Measurements from ENCODE around the gene KCNK2.

The KCNK2 gene

DNA sequence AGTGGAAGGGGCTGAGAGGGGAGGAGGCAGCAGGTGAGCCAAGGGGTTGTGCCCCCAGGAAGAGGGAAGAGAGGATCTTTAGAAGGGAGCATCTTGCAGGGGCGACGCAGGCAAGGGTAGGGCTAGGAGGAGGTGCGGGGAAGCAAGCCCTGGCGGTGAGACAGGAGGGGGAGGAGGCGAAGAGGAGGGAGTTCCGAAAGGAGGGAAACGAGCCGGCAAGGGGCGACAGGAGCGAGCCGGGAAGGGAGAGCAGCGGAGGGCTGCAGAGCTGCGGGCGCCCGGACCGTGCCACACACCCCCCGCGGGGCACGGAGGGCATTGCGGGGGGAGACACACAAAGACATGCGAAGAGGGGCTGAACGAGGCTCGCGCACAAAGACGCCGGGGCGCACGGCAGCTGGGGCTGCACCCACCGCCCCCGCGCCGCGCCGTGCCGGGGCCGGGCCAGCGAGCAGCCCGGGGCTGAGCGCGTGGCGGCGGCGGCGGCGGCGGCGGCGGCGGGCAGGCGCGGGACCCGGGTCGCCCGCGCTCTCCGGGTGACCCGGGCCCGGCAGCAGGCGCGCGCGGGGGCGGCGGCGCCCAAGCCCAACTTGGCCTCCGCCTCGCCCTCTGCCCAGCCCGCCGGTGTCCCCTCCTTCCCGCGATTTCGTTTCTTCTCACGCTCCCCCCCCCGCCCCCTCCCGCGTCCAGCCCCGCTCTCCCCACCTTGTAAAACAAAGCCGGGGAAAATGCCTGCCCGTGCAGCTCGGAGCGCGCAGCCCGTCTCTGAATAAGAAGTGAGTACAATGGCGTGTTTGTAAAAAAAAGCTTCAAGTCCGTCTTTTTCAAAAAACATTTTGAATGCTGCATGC is at the start of gene KCNK2:
Gene KCNK2, plus strand, starts transcription at position 206 of the 851 bp plus-strand sequence. CDS start 649 bp downstream, outside the sequence.
- peak; percentile 61 for DNase-seq

- DNase-seq, result no peak
Observed at GRCh38 chr1:215032911-215033526, 49.5 kb upstream of the KCNK2 start.

- DNase-seq, result no peak
Observed at GRCh38 chr1:215040190-215040589, 42.3 kb upstream of the KCNK2 start.

- DNase-seq, result no peak
Observed at GRCh38 chr1:215043401-215043800, 39.1 kb upstream of the KCNK2 start.

- no peak for DNase-seq
Observed at GRCh38 chr1:215044151-215044550, 38.4 kb upstream of the KCNK2 start.

GRCh38 chr1:215045698-215046308 is 36.7 kb upstream of the KCNK2 start:
- no peak for DNase-seq

- DNase-seq, result no peak
Observed at GRCh38 chr1:215052256-215053015, 30.1 kb upstream of the KCNK2 start.

GRCh38 chr1:215054266-215054665 is 28.3 kb upstream of the KCNK2 start:
- DNase-seq, result no peak

- DNase-seq, result peak; percentile 89
Observed at GRCh38 chr1:215055281-215055935, 27.1 kb upstream of the KCNK2 start.

- DNase-seq, result no peak
Observed at GRCh38 chr1:215056584-215056983, 26.0 kb upstream of the KCNK2 start.

DNA sequence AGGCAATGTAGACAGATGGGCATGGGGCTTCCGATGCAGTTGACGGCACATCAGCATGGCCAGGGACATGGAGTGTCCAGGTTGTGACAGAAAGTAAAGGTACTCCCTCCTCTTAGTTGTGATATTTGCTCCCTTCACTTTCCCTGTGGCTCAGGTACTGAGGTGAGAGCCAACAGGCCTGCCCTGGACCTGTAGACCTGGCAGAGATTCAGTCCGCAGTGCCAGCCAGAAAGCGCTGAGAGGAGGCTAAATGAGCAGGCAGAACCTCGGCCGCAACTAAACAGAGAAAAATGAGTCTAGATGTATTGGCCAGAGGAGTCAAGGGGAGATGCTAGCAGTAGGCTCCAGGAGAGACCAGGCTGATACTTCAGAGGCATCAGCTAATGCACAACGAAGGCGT is 22.6 kb upstream of the KCNK2 start:
- DNase-seq, result no peak

GRCh38 chr1:215064327-215064726 is 18.2 kb upstream of the KCNK2 start:
- no peak for DNase-seq

GRCh38 chr1:215071078-215071477 is 11.5 kb upstream of the KCNK2 start:
- peak; percentile 24 for DNase-seq

GRCh38 chr1:215076322-215076721 is 6.2 kb upstream of the KCNK2 start:
- DNase-seq, result peak; percentile 85

DNA sequence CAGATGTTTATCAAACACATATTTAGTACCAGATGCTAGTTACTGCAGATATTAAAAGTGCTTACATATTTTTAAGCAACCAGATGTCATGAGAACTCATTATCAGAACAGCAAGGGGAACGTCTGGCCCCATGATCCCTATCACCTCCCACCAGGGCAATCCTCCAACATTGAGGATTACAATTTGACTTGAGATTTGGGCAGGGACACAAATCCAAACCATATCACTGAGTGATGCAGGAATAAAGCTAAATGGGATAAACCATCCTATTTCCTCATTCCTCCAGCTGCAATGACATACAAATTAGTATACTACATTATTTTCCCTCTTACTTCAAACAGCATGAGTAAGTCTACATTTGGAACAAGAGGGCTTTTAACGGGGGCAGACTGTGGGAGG is 3.1 kb upstream of the KCNK2 start:
- no peak for DNase-seq

- no peak for DNase-seq
Observed at GRCh38 chr1:215081661-215082531, 641 bp upstream of the KCNK2 start.

GRCh38 chr1:215083383-215083961 is 935 bp downstream of the KCNK2 start:
- DNase-seq, result peak; percentile 55

DNA sequence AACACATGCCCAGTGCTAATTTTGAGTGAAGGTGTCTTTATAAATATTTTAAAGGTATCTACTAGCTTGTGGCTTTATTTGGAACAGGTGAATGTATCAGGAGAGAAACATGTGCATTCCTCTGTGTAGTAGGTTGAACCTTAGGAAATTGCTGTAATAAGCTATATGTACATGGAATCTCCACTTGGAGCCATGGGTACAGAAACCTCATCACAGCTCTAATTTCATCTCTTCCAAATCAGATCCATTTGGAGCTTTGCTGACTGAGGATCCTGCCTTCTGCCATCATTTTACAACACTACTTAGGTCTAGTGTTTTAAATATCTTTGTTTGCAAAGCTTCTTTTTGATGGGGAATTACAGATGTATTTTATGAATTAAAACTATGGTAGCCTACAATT is 2.1 kb downstream of the KCNK2 start:
- DNase-seq, result no peak

- no peak for DNase-seq
Observed at GRCh38 chr1:215087603-215088002, 5.1 kb downstream of the KCNK2 start.

GRCh38 chr1:215094381-215094780 is 11.8 kb downstream of the KCNK2 start:
- no peak for DNase-seq

- DNase-seq, result no peak
Observed at GRCh38 chr1:215095524-215095923, 13.0 kb downstream of the KCNK2 start.

Data from DMS53 (cell line).